Adrenal gland (tissue), 5 donors: ENCODE measurements around the gene NADSYN1.

ENCODE experiments used
- POLR2A ChIP-seq, 2 donors: fragments of 450-650 bp; IDR thresholded peaks; one replicate each; pipeline ENCODE4 v1.6.1; 2017; ENCODE audit warnings: antibody characterized with exemption in 2 of 2, mild to moderate bottlenecking in 2 of 2, moderate library complexity in 1 of 2
- TF ChIP-seq, protein P1 (sequence below), 6 experiments: fragments of 450-650 bp in 4 of 6; fragments of 200-600 bp in 2 of 6; sonication (generic) in 1 of 6; IDR thresholded peaks; 1 replicate in 5 of 6; 2 replicates in 1 of 6; pipeline versions ENCODE4 v1.5.1 to v1.8.0; 2016 to 2021; ENCODE audit warnings: antibody characterized with exemption in 6 of 6, mild to moderate bottlenecking in 2 of 6, moderate library complexity in 1 of 6
- donor health status: DM: no; HTN: no; CAD: no.

DNA sequence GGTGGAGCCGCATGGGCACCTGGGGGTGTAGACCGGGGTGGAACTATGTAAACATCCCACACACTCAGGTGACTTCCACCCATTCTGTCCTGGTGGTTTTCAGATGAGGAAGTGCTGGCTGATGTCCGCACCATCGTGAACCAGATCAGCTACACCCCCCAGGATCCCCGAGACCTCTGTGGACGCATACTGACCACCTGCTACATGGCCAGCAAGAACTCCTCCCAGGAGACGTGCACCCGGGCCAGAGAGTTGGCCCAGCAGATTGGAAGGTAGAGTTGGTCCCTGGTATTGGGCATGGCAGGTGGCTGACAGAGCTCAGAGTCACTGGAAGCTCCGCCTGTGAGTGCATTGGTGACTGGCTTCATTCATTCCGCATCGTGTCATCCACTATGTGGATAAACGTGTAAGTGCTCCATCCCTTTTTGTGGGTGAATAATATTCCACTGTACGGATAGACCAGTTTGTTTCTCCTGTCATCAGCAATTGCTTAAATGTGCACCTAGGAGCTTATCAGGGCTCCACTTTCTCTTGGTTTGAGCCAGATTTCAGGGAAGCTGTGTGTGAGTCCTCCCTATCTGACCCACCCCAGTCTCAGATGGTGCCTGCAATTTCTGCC, 29.9 kb downstream of the NADSYN1 start:
- TF ChIP-seq, protein P1, sequence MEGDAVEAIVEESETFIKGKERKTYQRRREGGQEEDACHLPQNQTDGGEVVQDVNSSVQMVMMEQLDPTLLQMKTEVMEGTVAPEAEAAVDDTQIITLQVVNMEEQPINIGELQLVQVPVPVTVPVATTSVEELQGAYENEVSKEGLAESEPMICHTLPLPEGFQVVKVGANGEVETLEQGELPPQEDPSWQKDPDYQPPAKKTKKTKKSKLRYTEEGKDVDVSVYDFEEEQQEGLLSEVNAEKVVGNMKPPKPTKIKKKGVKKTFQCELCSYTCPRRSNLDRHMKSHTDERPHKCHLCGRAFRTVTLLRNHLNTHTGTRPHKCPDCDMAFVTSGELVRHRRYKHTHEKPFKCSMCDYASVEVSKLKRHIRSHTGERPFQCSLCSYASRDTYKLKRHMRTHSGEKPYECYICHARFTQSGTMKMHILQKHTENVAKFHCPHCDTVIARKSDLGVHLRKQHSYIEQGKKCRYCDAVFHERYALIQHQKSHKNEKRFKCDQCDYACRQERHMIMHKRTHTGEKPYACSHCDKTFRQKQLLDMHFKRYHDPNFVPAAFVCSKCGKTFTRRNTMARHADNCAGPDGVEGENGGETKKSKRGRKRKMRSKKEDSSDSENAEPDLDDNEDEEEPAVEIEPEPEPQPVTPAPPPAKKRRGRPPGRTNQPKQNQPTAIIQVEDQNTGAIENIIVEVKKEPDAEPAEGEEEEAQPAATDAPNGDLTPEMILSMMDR (IDR thresholded peaks at IDR 0.05): no peak
- no peak for TF ChIP-seq POLR2A (IDR thresholded peaks at IDR 0.05)
